ENCODE data around the gene EME2. TPM values are rescaled to one million over a fixed set of nuclear protein-coding genes. Genes with fewer than 3 reads are reported as not detected.
"Not testable (repeated sequence)": the region's sequence is repeated elsewhere in the genome, so short reads cannot be mapped to it uniquely, and the experiment has no call there.

Gene EME2
- total RNA-seq, 4 donors from 2014 or later, result 5.5 to 10.4 (median 6.5) TPM

DNA sequence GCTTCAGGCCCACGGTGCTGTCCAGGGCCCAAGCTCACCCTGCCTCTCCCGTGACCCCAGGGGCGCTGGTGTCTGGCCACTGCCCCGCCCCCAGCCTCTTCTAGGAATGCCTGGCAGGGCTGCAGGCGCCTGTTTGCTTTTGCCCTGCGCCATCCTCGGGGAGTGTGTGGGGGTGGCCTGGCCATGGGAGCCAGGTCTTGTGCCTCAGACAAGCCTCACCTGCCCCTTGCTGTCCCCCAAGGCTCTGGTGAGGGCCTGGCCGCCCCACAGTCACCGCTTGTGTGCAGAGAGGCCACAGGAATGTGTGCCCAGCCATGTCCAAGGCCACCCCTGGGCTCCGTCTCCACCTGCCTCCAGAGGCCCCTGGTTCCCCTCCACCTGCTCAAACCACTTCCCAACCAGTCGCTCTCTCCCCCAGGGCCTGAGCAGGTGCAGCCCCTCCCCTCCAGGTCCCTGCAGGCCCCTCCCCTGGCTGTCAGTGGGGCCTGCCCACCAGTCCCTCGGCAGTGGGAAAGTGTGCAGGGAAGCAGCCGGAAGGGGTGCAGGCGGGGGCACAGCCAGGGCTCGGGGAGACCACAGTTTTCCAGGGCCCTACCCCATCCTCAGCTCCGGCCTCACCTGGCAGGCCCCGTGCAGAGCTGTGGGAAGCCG, 21.7 kb downstream of the EME2 start:
- no peaks in the 10 kb centered on the region for H3K9me3 ChIP-seq
- DNase-seq (ENCODE audit: extremely low spot score), result no peak
- WGBS, result 80% methylated on average over 7 of the region's 18 CpGs
- H3K27me3 ChIP-seq, result no peaks in the 10 kb centered on the region
- no peak overlapping the region for H3K4me3 ChIP-seq
- H3K4me1 ChIP-seq, result no peaks in the 10 kb centered on the region
- H3K27ac ChIP-seq (replicated peaks in 1 of 4), result no peak overlapping the region
- peaks cover 0 to 32% (median 28%) of the 10 kb centered on the region in 4 donors for H3K36me3 ChIP-seq
- no peak for TF ChIP-seq POLR2AphosphoS5 (IDR thresholded peaks at IDR 0.05)
- no peak for TF ChIP-seq POLR2A (IDR thresholded peaks at IDR 0.05; ENCODE audit: low read depth)
- TF ChIP-seq EP300 (IDR thresholded peaks at IDR 0.05), result no peak
- TF ChIP-seq, protein P1, sequence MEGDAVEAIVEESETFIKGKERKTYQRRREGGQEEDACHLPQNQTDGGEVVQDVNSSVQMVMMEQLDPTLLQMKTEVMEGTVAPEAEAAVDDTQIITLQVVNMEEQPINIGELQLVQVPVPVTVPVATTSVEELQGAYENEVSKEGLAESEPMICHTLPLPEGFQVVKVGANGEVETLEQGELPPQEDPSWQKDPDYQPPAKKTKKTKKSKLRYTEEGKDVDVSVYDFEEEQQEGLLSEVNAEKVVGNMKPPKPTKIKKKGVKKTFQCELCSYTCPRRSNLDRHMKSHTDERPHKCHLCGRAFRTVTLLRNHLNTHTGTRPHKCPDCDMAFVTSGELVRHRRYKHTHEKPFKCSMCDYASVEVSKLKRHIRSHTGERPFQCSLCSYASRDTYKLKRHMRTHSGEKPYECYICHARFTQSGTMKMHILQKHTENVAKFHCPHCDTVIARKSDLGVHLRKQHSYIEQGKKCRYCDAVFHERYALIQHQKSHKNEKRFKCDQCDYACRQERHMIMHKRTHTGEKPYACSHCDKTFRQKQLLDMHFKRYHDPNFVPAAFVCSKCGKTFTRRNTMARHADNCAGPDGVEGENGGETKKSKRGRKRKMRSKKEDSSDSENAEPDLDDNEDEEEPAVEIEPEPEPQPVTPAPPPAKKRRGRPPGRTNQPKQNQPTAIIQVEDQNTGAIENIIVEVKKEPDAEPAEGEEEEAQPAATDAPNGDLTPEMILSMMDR (IDR thresholded peaks at IDR 0.05), result no peak
- intact Hi-C loops (cut with DNase I), result no loop called here

- 87% methylated on average over 24 of the region's 32 CpGs for whole genome bisulfite sequencing
- no peak overlapping the region for H3K4me3 ChIP-seq
- H3K27ac ChIP-seq (replicated peaks in 1 of 4), result no peak overlapping the region
- H3K4me1 ChIP-seq, result no peaks in the 10 kb centered on the region
- no peaks in the 10 kb centered on the region for H3K27me3 ChIP-seq
- intact Hi-C loops (cut with DNase I), result no loop called here
- TF ChIP-seq, protein P1 (IDR thresholded peaks at IDR 0.05), result no peak
- no peak for TF ChIP-seq POLR2A (IDR thresholded peaks at IDR 0.05; ENCODE audit: low read depth)
- no peak for TF ChIP-seq POLR2AphosphoS5 (IDR thresholded peaks at IDR 0.05)
- no peaks in the 10 kb centered on the region for H3K9me3 ChIP-seq
- H3K36me3 ChIP-seq, result peaks cover 0 to 24% (median 21%) of the 10 kb centered on the region in 4 donors
- no peak for DNase-seq (ENCODE audit: extremely low spot score)
These were observed 22.5 kb downstream of the EME2 start for GRCh38 chr16:1794908-1795666.

GRCh38 chr16:1799263-1799662, 26.7 kb downstream of the EME2 start:
- H3K27me3 ChIP-seq; H3K36me3 ChIP-seq; intact Hi-C loops (cut with DNase I); H3K9me3 ChIP-seq; H3K27ac ChIP-seq (replicated peaks in 1 of 4); H3K4me1 ChIP-seq; DNase-seq (ENCODE audit: extremely low spot score); H3K4me3 ChIP-seq: not testable (repeated sequence)
- 73% methylated on average over 4 of the region's 5 CpGs for WGBS

GRCh38 chr16:1800701-1801100, 28.1 kb downstream of the EME2 start:
- H3K36me3 ChIP-seq, result peaks cover 0 to 9% (median 9%) of the 10 kb centered on the region in 4 donors
- TF ChIP-seq, protein P1 (IDR thresholded peaks at IDR 0.05), result no peak
- TF ChIP-seq POLR2AphosphoS5 (IDR thresholded peaks at IDR 0.05) (no peak), POLR2A (IDR thresholded peaks at IDR 0.05; ENCODE audit: low read depth) (no peak), EP300 (IDR thresholded peaks at IDR 0.05) (no peak)
- H3K27ac ChIP-seq (replicated peaks in 1 of 4), result no peak overlapping the region
- no peaks in the 10 kb centered on the region for H3K9me3 ChIP-seq
- no peak for DNase-seq (ENCODE audit: extremely low spot score)
- H3K4me1 ChIP-seq, result no peaks in the 10 kb centered on the region
- intact Hi-C loops (cut with DNase I), result no loop called here
- WGBS, result 85% methylated on average over 10 of the region's 10 CpGs
- H3K4me3 ChIP-seq, result no peak overlapping the region
- H3K27me3 ChIP-seq, result no peaks in the 10 kb centered on the region

DNA sequence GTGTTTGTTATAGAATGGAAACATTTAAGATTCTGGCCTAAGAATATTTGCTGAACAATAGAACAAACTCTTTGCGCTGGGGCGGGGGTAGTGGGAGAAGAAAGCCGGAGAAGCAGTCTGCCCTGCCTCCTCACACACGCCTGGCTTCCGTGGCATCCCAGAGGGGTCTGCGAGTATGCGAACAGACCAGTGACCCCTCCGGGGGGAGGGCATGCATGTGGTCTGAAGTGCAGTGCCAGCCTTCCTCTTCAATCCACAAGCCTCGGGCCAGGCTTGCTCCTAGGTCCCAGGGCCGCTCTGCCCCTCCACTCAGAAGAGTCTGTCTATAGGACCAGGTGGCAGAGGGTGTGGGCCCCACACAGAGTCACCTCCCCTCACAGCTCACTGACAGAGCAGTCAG, 35.0 kb downstream of the EME2 start:
- TF ChIP-seq POLR2A (IDR thresholded peaks at IDR 0.05; ENCODE audit: low read depth) (no peak), EP300 (IDR thresholded peaks at IDR 0.05) (no peak), POLR2AphosphoS5 (IDR thresholded peaks at IDR 0.05) (no peak)
- TF ChIP-seq, protein P1 (IDR thresholded peaks at IDR 0.05), result no peak
- DNase-seq (ENCODE audit: extremely low spot score), result no peak
- intact Hi-C loops (cut with DNase I), result no loop called here
- WGBS, result 85% methylated on average over 10 of the region's 10 CpGs
- no peak overlapping the region for H3K27ac ChIP-seq (replicated peaks in 1 of 4)
- no peak overlapping the region for H3K4me3 ChIP-seq
- peaks cover 33 to 67% (median 56%) of the 10 kb centered on the region in 4 donors for H3K36me3 ChIP-seq
- H3K4me1 ChIP-seq, result peaks cover 0 to 5% (median 3%) of the 10 kb centered on the region in 4 donors
- H3K27me3 ChIP-seq, result no peaks in the 10 kb centered on the region
- H3K9me3 ChIP-seq, result no peaks in the 10 kb centered on the region
